HG03520 (cell line): ENCODE data around the gene STK32B.

Source experiments
- ATAC-seq: cut with Tn5 transposase; IDR thresholded peaks from one replicate; pipeline ENCODE4 v1.9.1; 2021; ENCODE audit warnings: mild to moderate bottlenecking, moderate library complexity; ENCODE audit not compliant: unreplicated experiment

STK32B gene

GRCh38 chr4:5120067-5120466 is 68.8 kb downstream of the STK32B start:
- ATAC-seq, result no peak

- no peak for ATAC-seq
Measured at GRCh38 chr4:5120468-5120867, 69.2 kb downstream of the STK32B start.

- ATAC-seq, result no peak
Measured at GRCh38 chr4:5122114-5122513, 70.8 kb downstream of the STK32B start.

GRCh38 chr4:5124876-5125275 is 73.6 kb downstream of the STK32B start:
- no peak for ATAC-seq

- ATAC-seq, result no peak
Measured at GRCh38 chr4:5125321-5125720, 74.0 kb downstream of the STK32B start.

GRCh38 chr4:5126231-5126630 is 75.0 kb downstream of the STK32B start:
- ATAC-seq, result no peak

- no peak for ATAC-seq
Measured at GRCh38 chr4:5126857-5127256, 75.6 kb downstream of the STK32B start.

- no peak for ATAC-seq
Measured at GRCh38 chr4:5127556-5127955, 76.3 kb downstream of the STK32B start.

GRCh38 chr4:5128569-5128968 is 77.3 kb downstream of the STK32B start:
- no peak for ATAC-seq

GRCh38 chr4:5133201-5133600 is 81.9 kb downstream of the STK32B start:
- no peak for ATAC-seq

GRCh38 chr4:5133933-5134594 is 82.8 kb downstream of the STK32B start:
- ATAC-seq, result no peak

- ATAC-seq, result no peak
Measured at GRCh38 chr4:5134620-5135019, 83.3 kb downstream of the STK32B start.

- ATAC-seq, result no peak
Measured at GRCh38 chr4:5137226-5137625, 85.9 kb downstream of the STK32B start.

- ATAC-seq, result no peak
Measured at GRCh38 chr4:5137927-5138326, 86.6 kb downstream of the STK32B start.

- no peak for ATAC-seq
Measured at GRCh38 chr4:5138389-5138788, 87.1 kb downstream of the STK32B start.

- no peak for ATAC-seq
Measured at GRCh38 chr4:5139141-5139540, 87.9 kb downstream of the STK32B start.

- ATAC-seq, result no peak
Measured at GRCh38 chr4:5141802-5142201, 90.5 kb downstream of the STK32B start.

GRCh38 chr4:5142726-5143125 is 91.4 kb downstream of the STK32B start:
- no peak for ATAC-seq

- no peak for ATAC-seq
Measured at GRCh38 chr4:5143306-5143861, 92.1 kb downstream of the STK32B start.

GRCh38 chr4:5143940-5144339 is 92.7 kb downstream of the STK32B start:
- no peak for ATAC-seq

- no peak for ATAC-seq
Measured at GRCh38 chr4:5144384-5144783, 93.1 kb downstream of the STK32B start.

GRCh38 chr4:5146248-5146647 is 95.0 kb downstream of the STK32B start:
- no peak for ATAC-seq

- no peak for ATAC-seq
Measured at GRCh38 chr4:5152521-5152920, 101.2 kb downstream of the STK32B start.
